Thymus (tissue), 11 donors: ENCODE data around the gene METTL4. TPM values are rescaled to one million over a fixed set of nuclear protein-coding genes. Genes with fewer than 3 reads are reported as not detected.

Experiments
- DNase-seq, 9 donors: peaks; one replicate each; pipeline ENCODE4 v3.0.0-alpha.2; 2013; ENCODE audit warnings: low spot score in 9 of 9, low read depth in 6 of 9, missing footprints in 1 of 9
- H3K27ac ChIP-seq, 2 donors: one replicate each; pipeline ENCODE4 v1.5.1; 2013; ENCODE audit warnings: control low read depth in 1 of 2, low read depth in 1 of 2, low read length in 1 of 2, mild to moderate bottlenecking in 1 of 2, moderate library complexity in 1 of 2
- H3K27me3 ChIP-seq, 2 donors: one replicate each; pipeline ENCODE4 v1.5.1; 2013; ENCODE audit warnings: low read length in 1 of 2; ENCODE audit not compliant: control insufficient read depth in 2 of 2, insufficient read depth in 1 of 2
- H3K36me3 ChIP-seq, 2 donors: one replicate each; pipeline ENCODE4 v1.5.1; 2013; ENCODE audit warnings: low read length in 1 of 2, mild to moderate bottlenecking in 1 of 2, moderate library complexity in 1 of 2; ENCODE audit not compliant: control insufficient read depth in 2 of 2, insufficient read depth in 2 of 2
- H3K4me1 ChIP-seq, 2 donors: one replicate each; pipeline ENCODE4 v1.5.1; 2013; ENCODE audit warnings: low read length in 2 of 2; ENCODE audit not compliant: control insufficient read depth in 2 of 2, insufficient read depth in 2 of 2
- H3K4me3 ChIP-seq, 2 donors: one replicate each; pipeline ENCODE4 v1.5.1; 2013; ENCODE audit warnings: low read length in 2 of 2, control low read depth in 1 of 2, mild to moderate bottlenecking in 1 of 2
- H3K9me3 ChIP-seq, 2 donors: one replicate each; pipeline ENCODE4 v1.5.1; 2013; ENCODE audit warnings: low read length in 1 of 2, mild to moderate bottlenecking in 1 of 2; ENCODE audit not compliant: control insufficient read depth in 2 of 2, insufficient read depth in 1 of 2
- WGBS: extraction: QIAGEN DNeasy Blood & Tissue Kit; methylation state at CpG from one replicate; pipeline ENCODE4 v1.1.7; 2013; 5-methylcytosine and 5-hydroxymethylcytosine counted together
- polyA plus RNA-seq: library from polyadenylated mRNA; stranded (reverse); fragments of 200-250 nt; gene quantifications from one replicate; pipeline ENCODE4 v1.2.3, GENCODE V29; 2013
- total RNA-seq: library from RNA; stranded (reverse); fragments of 120-200 nt; gene quantifications from one replicate; pipeline ENCODE4 v1.2.4, GENCODE V29; 2013
- donor health status: healthy.

Gene METTL4
- total and polyA plus RNA-seq, 2 donors: 9.3 to 18.9 TPM

DNA sequence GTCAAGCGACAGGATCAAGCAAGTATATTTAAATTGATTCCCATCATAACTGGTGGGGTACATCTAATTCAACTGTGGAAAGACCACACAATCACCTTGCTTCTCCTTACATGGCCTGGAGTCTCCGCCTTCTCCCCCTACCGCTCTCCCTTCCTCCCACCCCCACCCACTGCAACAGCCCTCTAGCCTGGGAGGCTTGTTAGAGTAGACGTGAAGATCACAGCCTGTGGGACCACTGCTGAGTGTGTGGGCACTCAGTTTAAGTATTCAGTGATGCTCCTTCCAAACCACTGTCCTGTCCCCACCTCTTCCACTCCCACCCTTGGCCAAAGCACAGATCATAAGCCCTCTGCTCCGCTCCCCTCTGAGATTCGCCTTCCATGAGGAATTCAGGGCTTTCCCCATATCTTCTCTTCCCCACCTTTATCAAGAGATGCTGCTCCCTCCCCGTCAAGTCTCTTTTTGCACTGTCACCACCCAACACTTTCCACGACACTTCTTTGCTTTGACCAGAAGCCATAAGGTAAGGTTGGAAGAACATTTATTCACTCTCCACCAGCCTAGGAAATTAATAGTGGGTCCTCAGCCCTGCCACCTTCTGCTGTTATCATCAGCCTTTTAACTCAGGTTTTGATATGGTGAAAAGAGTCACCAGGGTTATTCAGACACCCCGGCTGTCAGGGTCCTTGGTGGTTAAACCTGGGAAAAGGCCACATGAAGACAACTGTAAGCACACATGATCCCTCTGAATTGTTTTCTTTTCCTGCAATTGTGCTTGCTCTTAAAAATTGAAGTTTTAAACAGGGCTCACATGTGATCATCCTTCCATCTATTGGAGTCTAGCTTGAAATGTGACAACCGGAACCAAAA is 1.7 kb downstream of the METTL4 start:
- WGBS: 97% methylated on average over 10 of the region's 10 CpGs

DNA sequence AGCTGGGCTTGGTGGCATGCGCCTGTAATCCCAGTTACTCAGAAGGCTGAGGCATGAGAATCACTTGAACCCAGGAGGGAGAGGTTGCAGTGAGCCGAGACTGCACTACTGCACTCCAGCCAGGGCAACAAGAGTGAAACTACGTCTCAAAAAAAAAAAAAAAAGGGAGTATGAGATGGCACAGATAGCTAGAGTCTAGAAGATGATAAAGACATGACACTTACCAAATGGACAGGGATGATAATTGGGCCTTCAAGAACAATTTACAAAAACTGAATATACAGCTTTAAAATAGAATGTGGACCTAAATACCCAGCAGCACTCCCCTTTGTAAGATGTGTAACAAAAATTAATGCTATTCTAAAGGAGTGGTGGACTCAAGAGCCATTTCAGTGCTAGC is 2.7 kb downstream of the METTL4 start:
- DNase-seq: no peak
- H3K4me1 ChIP-seq: peaks cover 17 to 22% of the 10 kb centered on the region in 2 donors
- peaks cover 3 to 5% of the 10 kb centered on the region in 2 donors for H3K36me3 ChIP-seq
- H3K27me3 ChIP-seq: no peaks in the 10 kb centered on the region
- no peaks in the 10 kb centered on the region for H3K9me3 ChIP-seq
- H3K4me3 ChIP-seq: no peak overlapping the region
- no peak overlapping the region for H3K27ac ChIP-seq
- 98% methylated on average over 3 of the region's 3 CpGs for WGBS

More for the DNA sequence above, 1.7 kb downstream of the METTL4 start:
- Histone ChIP-seq H3K27me3 (no peaks in the 10 kb centered on the region), H3K9me3 (no peaks in the 10 kb centered on the region), H3K4me3 (peak overlapping the region in 1 of 2 donors; percentile 95), H3K4me1 (peaks cover 17 to 22% of the 10 kb centered on the region in 2 donors), H3K36me3 (peaks cover 3 to 5% of the 10 kb centered on the region in 2 donors), H3K27ac (no peak overlapping the region)
- no peak for DNase-seq

DNA sequence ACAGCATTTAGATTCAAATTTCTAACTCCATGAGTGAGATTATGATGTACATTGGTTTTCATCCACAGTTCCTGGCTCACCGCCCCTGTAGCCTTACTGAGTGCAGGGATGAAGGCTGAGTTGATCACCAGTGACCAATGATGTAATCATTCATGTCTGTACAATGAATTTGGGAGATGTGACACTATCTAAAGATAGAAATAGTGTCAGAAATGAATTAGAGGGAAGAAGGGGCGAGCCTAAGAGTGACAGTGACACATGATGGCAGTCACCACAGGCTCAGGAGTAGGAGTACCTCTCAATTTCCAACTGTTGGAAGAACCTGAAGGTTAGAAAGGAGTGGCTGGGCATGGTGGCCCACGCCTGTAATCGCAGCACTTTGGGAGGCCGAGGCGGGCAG is 3.2 kb downstream of the METTL4 start:
- peaks cover 17 to 22% of the 10 kb centered on the region in 2 donors for H3K4me1 ChIP-seq
- no peak overlapping the region for H3K27ac ChIP-seq
- no peak for DNase-seq
- 80% methylated on average over 6 of the region's 6 CpGs for WGBS
- H3K4me3 ChIP-seq: no peak overlapping the region
- H3K36me3 ChIP-seq: peaks cover 5% of the 10 kb centered on the region in 2 donors
- H3K27me3 ChIP-seq: no peaks in the 10 kb centered on the region
- no peaks in the 10 kb centered on the region for H3K9me3 ChIP-seq

DNA sequence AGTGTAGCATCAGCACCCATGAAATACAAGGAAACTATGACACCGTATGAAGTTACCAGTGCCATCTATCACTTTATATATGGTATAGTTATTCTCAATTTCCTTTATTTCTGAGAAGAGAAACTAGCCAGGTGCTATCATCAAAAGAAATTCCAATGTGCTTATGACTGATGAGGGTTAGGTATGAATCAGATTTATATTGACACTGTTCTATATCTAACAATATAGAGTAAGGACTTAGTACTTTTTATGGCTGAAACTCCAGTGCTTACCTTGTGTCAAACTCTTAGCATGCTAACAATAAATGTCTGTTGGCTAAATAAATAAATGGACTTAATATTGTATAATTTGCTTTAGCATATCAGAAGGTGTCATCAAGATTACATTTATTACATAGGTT is 6.9 kb downstream of the METTL4 start:
- no peaks in the 10 kb centered on the region for H3K27me3 ChIP-seq

DNA sequence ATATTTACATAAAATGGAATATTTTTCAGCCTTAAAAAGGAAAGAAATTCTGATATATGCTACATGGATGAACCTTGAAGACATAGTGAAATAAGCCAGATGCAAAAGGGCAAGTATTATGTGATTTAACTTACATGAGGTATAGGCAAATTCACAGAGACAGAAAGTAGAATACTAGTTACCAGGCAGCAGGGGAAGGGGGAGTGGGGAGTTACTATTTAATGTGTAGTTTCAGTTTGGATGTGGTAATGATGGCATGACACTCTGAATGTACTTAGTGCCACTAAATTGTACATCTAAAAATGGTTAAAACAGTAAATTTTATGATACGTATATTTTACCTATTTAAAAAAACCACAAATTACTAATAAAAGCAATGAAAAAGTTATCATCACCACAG is 12.1 kb downstream of the METTL4 start:
- Histone ChIP-seq H3K4me3 (no peak overlapping the region), H3K27ac (no peak overlapping the region)
- WGBS: 96% methylated on average over 1 of the region's 1 CpG

More for the DNA sequence above, 6.9 kb downstream of the METTL4 start:
- Histone ChIP-seq H3K9me3 (no peaks in the 10 kb centered on the region), H3K4me1 (peaks cover under 1% of the 10 kb centered on the region in 2 donors), H3K36me3 (peaks cover 9 to 10% of the 10 kb centered on the region in 2 donors), H3K4me3 (no peak overlapping the region), H3K27ac (no peak overlapping the region)
- DNase-seq: no peak
- WGBS: 100% methylated on average over 1 of the region's 1 CpG

DNA sequence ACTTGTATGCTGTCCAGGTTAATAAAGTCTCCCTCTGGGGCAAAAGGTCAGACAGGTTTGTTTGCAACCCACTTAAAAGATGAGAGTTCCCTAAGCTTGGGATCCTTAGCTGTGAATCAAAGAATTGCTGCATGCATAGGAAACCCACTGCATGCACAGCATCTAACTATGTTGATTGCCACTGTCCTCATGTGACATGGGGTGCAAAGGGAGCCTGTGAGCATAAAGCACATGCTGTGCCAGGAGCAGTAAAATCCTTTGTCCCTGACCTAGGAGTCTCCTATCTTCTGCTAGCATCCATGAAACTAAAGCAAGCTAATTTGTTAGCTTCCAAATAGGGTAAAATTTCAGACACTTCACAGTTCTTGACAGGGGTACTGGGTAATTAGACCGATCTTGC is 13.8 kb downstream of the METTL4 start:
- Histone ChIP-seq H3K4me3 (no peak overlapping the region), H3K27me3 (no peaks in the 10 kb centered on the region), H3K4me1 (no peaks in the 10 kb centered on the region), H3K27ac (no peak overlapping the region), H3K36me3 (peaks cover 3 to 9% of the 10 kb centered on the region in 2 donors), H3K9me3 (no peaks in the 10 kb centered on the region)
- WGBS: 0% methylated on average over 1 of the region's 1 CpG
- no peak for DNase-seq

More for the DNA sequence above, 12.1 kb downstream of the METTL4 start:
- Histone ChIP-seq H3K4me1 (no peaks in the 10 kb centered on the region), H3K36me3 (peaks cover 6% of the 10 kb centered on the region in 2 donors), H3K27me3 (no peaks in the 10 kb centered on the region), H3K9me3 (no peaks in the 10 kb centered on the region)
- no peak for DNase-seq

DNA sequence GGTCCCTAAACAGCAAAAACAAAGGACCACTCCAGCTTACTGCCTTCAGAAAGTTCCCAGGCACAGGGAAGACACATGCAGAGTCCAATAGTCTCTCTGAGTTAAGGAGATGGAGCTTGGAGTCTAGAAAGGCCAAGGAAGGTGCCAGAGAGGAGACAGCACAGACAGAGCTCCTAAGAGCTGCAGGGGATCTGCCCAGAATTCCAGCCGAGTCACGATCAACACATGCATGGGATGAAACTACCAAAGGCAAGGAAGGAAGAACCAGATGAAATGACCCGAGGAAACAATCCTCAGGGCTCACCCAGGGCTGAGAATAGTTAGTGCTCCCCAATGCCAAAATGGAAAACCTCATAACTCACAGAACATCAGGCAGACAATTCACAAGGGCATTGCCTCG is 15.4 kb downstream of the METTL4 start:
- DNase-seq: no peak
- Histone ChIP-seq H3K27me3 (no peaks in the 10 kb centered on the region), H3K4me1 (no peaks in the 10 kb centered on the region), H3K27ac (no peak overlapping the region), H3K9me3 (no peaks in the 10 kb centered on the region), H3K36me3 (peaks cover 0 to 3% of the 10 kb centered on the region in 2 donors), H3K4me3 (no peak overlapping the region)
- WGBS: 99% methylated on average over 4 of the region's 4 CpGs

DNA sequence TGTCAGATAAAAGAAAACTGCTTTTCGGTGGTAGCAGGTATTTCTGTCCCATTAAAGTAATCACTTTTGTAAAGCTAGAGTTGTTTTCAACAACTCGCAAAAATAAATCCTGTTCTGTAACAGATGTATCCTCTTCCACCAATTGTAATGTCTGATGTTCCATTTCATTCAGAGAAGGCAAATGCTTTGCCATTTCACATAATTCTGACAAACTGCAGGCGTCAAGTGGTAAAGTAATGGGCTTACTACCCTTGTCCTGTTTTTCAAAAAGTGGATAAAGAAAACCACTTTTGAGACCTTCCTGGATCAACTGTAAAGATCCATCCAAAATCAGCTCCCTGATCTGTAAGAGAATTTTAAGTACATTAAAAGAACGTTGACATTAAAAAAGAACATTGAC is 16.6 kb downstream of the METTL4 start:
- Histone ChIP-seq H3K27me3 (no peaks in the 10 kb centered on the region), H3K9me3 (no peaks in the 10 kb centered on the region), H3K4me1 (no peaks in the 10 kb centered on the region), H3K4me3 (no peak overlapping the region), H3K27ac (no peak overlapping the region), H3K36me3 (peaks cover 0 to 3% of the 10 kb centered on the region in 2 donors)
- WGBS: 97% methylated on average over 4 of the region's 4 CpGs
- no peak for DNase-seq

DNA sequence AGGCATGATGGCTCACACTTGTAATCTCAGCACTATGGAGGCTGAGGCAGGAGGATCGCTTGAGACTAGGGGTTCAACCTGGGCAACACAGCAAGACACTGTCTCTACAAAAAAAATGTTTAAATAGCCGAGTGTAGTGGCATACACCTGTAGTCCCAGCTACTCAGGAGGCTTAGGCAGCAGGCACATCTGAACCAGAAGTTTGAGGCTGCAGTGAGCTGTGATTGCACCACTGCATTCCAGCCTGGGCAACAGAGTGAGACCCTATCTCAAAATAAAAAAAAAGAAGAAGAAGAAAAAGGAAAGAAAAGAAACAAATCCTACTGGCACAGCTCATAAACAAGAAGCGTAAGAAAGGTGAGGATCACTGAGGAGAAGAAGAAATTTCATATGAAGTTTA is 19.9 kb downstream of the METTL4 start:
- Histone ChIP-seq H3K4me1 (no peaks in the 10 kb centered on the region), H3K36me3 (peaks cover 0 to 5% of the 10 kb centered on the region in 2 donors), H3K9me3 (no peaks in the 10 kb centered on the region), H3K4me3 (no peak overlapping the region), H3K27ac (no peak overlapping the region), H3K27me3 (no peaks in the 10 kb centered on the region)
- 82% methylated on average over 3 of the region's 3 CpGs for WGBS
- DNase-seq: no peak
